HepG2 (cell line): ENCODE data around the gene CCDC183. TPM values are rescaled to one million over a fixed set of nuclear protein-coding genes. Genes with fewer than 3 reads are reported as not detected.

ENCODE experiments used
- ATAC-seq: fragments of 200-7000 bp; cut with Tn5 transposase; 3 replicates; pipeline ENCODE4 v1.9.1; 2020; ENCODE audit warnings: mild to moderate bottlenecking, moderate library complexity
- BruUV-seq: library from RNA; stranded (reverse); fragments of 400-500 nt; replicated peaks from 2 replicates; lab custom pipeline; 2021; lab: Mats Ljungman, UMichigan
- CTCF ChIA-PET: fragments of 300-600 bp; formaldehyde crosslinking; extraction: SDS; loops from one replicate; lab custom pipeline; 2021; ENCODE audit warnings: low total read pairs, inconsistent platforms, low intra/inter-chr PET ratio; lab: Yijun Ruan, JAX
- POLR2A ChIA-PET: fragments of 350-600 bp; sonication (Branson Sonifier 250); formaldehyde crosslinking; loops from one replicate; lab custom pipeline; 2020; ENCODE audit warnings: antibody characterized with exemption, inconsistent platforms; lab: Yijun Ruan, JAX
- DNase-seq: peaks from one replicate; pipeline ENCODE4 v3.0.0-alpha.2; 2015; ENCODE audit warnings: low spot score
- FAIRE-seq: peaks from 3 replicates; lab custom pipeline; 2011; peaks lifted over from hg19 to GRCh38; lab: Jason Lieb, UNC
- H2AFZ ChIP-seq: one replicate; pipeline ENCODE4 v1.6.1; 2011; ENCODE audit warnings: low read length, inconsistent platforms
- H3K27ac ChIP-seq: fragments of 300-600 bp; 3 replicates; pipeline ENCODE4 v1.8.0; 2011; ENCODE audit warnings: mixed run types, mild to moderate bottlenecking, mixed read lengths, low read length, inconsistent platforms; ENCODE audit not compliant: insufficient read depth; ENCODE audit errors: extremely low read length
- H3K27me3 ChIP-seq, 2 experiments: fragments of 200-600 bp in 1 of 2; 2 replicates in 1 of 2; 3 replicates in 1 of 2; pipeline versions ENCODE4 v1.6.0 to v1.8.0; 2011; ENCODE audit warnings: low read length in 2 of 2, mild to moderate bottlenecking in 2 of 2, moderate library complexity in 2 of 2, inconsistent platforms in 1 of 2; ENCODE audit not compliant: insufficient read depth in 2 of 2, control insufficient read depth in 1 of 2
- H3K36me3 ChIP-seq, 2 experiments: fragments of 200-600 bp in 1 of 2; replicated peaks in 1 of 2; 2 replicates in 1 of 2; 3 replicates in 1 of 2; pipeline versions ENCODE4 v1.5.1 to v1.8.0; 2011; ENCODE audit warnings: low read length in 2 of 2, inconsistent platforms in 1 of 2; ENCODE audit not compliant: insufficient read depth in 2 of 2, control insufficient read depth in 1 of 2
- H3K4me1 ChIP-seq: 2 replicates; pipeline ENCODE4 v1.5.1; 2012; ENCODE audit warnings: low read length, inconsistent platforms; ENCODE audit not compliant: insufficient read depth
- H3K4me2 ChIP-seq: 2 replicates; pipeline ENCODE4 v1.6.0; 2011; ENCODE audit warnings: low read depth, low read length, inconsistent platforms
- H3K4me3 ChIP-seq, 3 experiments: fragments of 200-600 bp in 1 of 3; sonication (generic), shearing (Covaris generic) in 1 of 3; replicated peaks in 1 of 3; 2 replicates each; pipeline ENCODE4 v1.5.1; 2011 to 2016; ENCODE audit warnings: low read length in 3 of 3, inconsistent platforms in 2 of 3, low read depth in 2 of 3, mild to moderate bottlenecking in 2 of 3, control low read depth in 1 of 3, mixed read lengths in 1 of 3; ENCODE audit not compliant: insufficient read depth in 1 of 3
- H3K79me2 ChIP-seq: one replicate; pipeline ENCODE4 v1.6.1; 2011; ENCODE audit warnings: low read length, inconsistent platforms; ENCODE audit not compliant: insufficient read depth
- H3K9ac ChIP-seq: 2 replicates; pipeline ENCODE4 v1.6.0; 2011; ENCODE audit warnings: mild to moderate bottlenecking, low read depth, low read length, inconsistent platforms; ENCODE audit not compliant: insufficient read depth
- H3K9me3 ChIP-seq: 2 replicates; pipeline ENCODE4 v1.5.1; 2012; ENCODE audit warnings: mild to moderate bottlenecking, low read length
- H4K20me1 ChIP-seq: 2 replicates; pipeline ENCODE4 v1.6.0; 2011; ENCODE audit warnings: inconsistent platforms, mild to moderate bottlenecking, low read length, moderate library complexity; ENCODE audit not compliant: insufficient read depth
- AKNA ChIP-seq: sonication (generic); formaldehyde crosslinking; IDR thresholded peaks from 2 replicates; pipeline ENCODE4 v1.4.0; 2020; ENCODE audit warnings: missing genetic modification reagents, borderline replicate concordance
- ELK4 ChIP-seq: sonication (generic); formaldehyde crosslinking; IDR thresholded peaks from 2 replicates; pipeline ENCODE4 v1.9.0; 2021; ENCODE audit warnings: missing genetic modification reagents, borderline replicate concordance
- FOXK1 ChIP-seq: sonication (generic); formaldehyde crosslinking; IDR thresholded peaks from 2 replicates; pipeline ENCODE4 v1.4.0; 2020; ENCODE audit warnings: low read depth, missing genetic modification reagents, borderline replicate concordance
- HOXA7 ChIP-seq: sonication (generic); formaldehyde crosslinking; IDR thresholded peaks from 2 replicates; pipeline ENCODE4 v1.8.1; 2022; ENCODE audit warnings: mild to moderate bottlenecking, missing genetic modification reagents, moderate library complexity
- PHF5A ChIP-seq: IDR thresholded peaks from one replicate; pipeline ENCODE4 v1.6.1; 2018; ENCODE audit warnings: low read depth, missing genetic modification reagents; ENCODE audit not compliant: unreplicated experiment
- TEAD2 ChIP-seq: sonication (generic); formaldehyde crosslinking; IDR thresholded peaks from 2 replicates; pipeline ENCODE4 v1.9.0; 2021; ENCODE audit warnings: missing genetic modification reagents
- TERF1 ChIP-seq: sonication (generic); formaldehyde crosslinking; IDR thresholded peaks from 2 replicates; pipeline ENCODE4 v1.8.0; 2022; ENCODE audit warnings: mild to moderate bottlenecking, missing genetic modification reagents, moderate library complexity
- ZBTB43 ChIP-seq: sonication (generic); formaldehyde crosslinking; conservative IDR thresholded peaks from 2 replicates; pipeline ENCODE4 v1.4.0; 2020; ENCODE audit warnings: missing genetic modification reagents
- ZFAT ChIP-seq: sonication (generic); formaldehyde crosslinking; conservative IDR thresholded peaks from 2 replicates; pipeline ENCODE4 v1.8.1; 2023; ENCODE audit warnings: missing genetic modification reagents, inconsistent platforms
- ZNF362 ChIP-seq: sonication (generic); formaldehyde crosslinking; IDR thresholded peaks from 2 replicates; pipeline ENCODE4 v1.4.0; 2020; ENCODE audit warnings: missing genetic modification reagents, mild to moderate bottlenecking, borderline replicate concordance
- ZNF605 ChIP-seq: sonication (generic); formaldehyde crosslinking; IDR thresholded peaks from 2 replicates; pipeline ENCODE4 v1.8.0; 2022; ENCODE audit warnings: mild to moderate bottlenecking, missing genetic modification reagents
- ZNF614 ChIP-seq: IDR thresholded peaks from 2 replicates; pipeline ENCODE4 v1.6.1; 2018; ENCODE audit warnings: missing biosample characterization, missing genetic modification reagents, inconsistent platforms, borderline replicate concordance
- WGBS: methylation state at CpG from one replicate; pipeline ENCODE4 v1.1.6; 2017; ENCODE audit warnings: low lambda C conversion rate; 5-methylcytosine and 5-hydroxymethylcytosine counted together
- in situ Hi-C: cut with HindIII; loops from 2 replicates; pipeline ENCODE4 v1.10.0; 2017; ENCODE audit warnings: low pct_unique_long_range_greater_than_20kb; ENCODE audit not compliant: extremely low pct_ligation_motif_present
- intact Hi-C: fragments of 100-400 bp; cut with micrococcal nuclease; formaldehyde crosslinking; loops from one replicate; pipeline ENCODE4 v1.10.0; 2022; ENCODE audit not compliant: unreplicated experiment
- polyA plus RNA-seq, 8 experiments: library from polyadenylated mRNA; depleted of rRNA in 3 of 8; stranded (reverse) in 7 of 8; unstranded in 1 of 8; fragments of >200 nt; fragmentation: Illumina TruSeq in 4 of 8; extraction: Trizol in 4 of 8; gene quantifications; 2 replicates each; pipeline versions ENCODE4 v1.2.1 to v1.2.3, GENCODE V29; 2011 to 2016; ENCODE audit warnings: low read depth in 4 of 8, missing spikeins in 1 of 8, mixed read lengths in 1 of 8; ENCODE audit not compliant: insufficient read depth in 1 of 8
- total RNA-seq, 5 experiments: library from RNA; depleted of rRNA; stranded (reverse); fragments of >200 nt; fragmentation: Illumina TruSeq; extraction: Trizol; gene quantifications; 2 replicates each; pipeline ENCODE4 v1.2.3, GENCODE V29; 2016; ENCODE audit warnings: low read depth in 1 of 5

CCDC183 gene
- total and polyA plus RNA-seq, 2 of the 13 experiments (the other 11 are each of a cell fraction or from before 2014, with no cell fraction given), result 5.0 to 66.4 TPM

GRCh38 chr9:136759436-136760325 lies 36.5 kb upstream of the CCDC183 start:
- H3K79me2 ChIP-seq, result no peaks in the 10 kb centered on the region
- DNase-seq, result no peak
- no peaks in the 10 kb centered on the region for H3K9me3 ChIP-seq
- no peak overlapping the region for H3K9ac ChIP-seq
- in situ Hi-C loops (no loop called here), intact Hi-C loops (no loop called here)
- WGBS, result 60% methylated on average over 15 of the region's 27 CpGs
- peaks cover 45% of the 10 kb centered on the region for H3K4me1 ChIP-seq
- CTCF ChIA-PET, result no interaction called here
- peaks cover 5 to 27% of the 10 kb centered on the region in 2 experiments; a peak in 3 of 5 replicates for H3K27me3 ChIP-seq
- no TSS peak for BruUV-seq
- H2AFZ ChIP-seq, result no peak overlapping the region
- H3K4me2 ChIP-seq, result no peak overlapping the region
- no peaks in the 10 kb centered on the region for H4K20me1 ChIP-seq
- ATAC-seq, result no peak
- no peak for FAIRE-seq
- POLR2A ChIA-PET, result no interaction called here
- no peak overlapping the region for H3K27ac ChIP-seq
- H3K4me3 ChIP-seq, result no peak overlapping the region
- H3K36me3 ChIP-seq, result no peaks in the 10 kb centered on the region
- TF ChIP-seq ELK4, result no peak
- no peak for TF ChIP-seq FOXK1 (CRISPR knock-in tag)
- TF ChIP-seq AKNA (CRISPR knock-in tag), result no peak
- TF ChIP-seq ZNF362 (CRISPR knock-in tag), result no peak
- TF ChIP-seq ZBTB43 (CRISPR knock-in tag), result no peak
- no peak for TF ChIP-seq PHF5A (CRISPR knock-in tag)
- TF ChIP-seq ZNF605, result no peak
- TF ChIP-seq ZNF614 (CRISPR knock-in tag), result no peak
- no peak for TF ChIP-seq ZFAT (CRISPR knock-in tag)
- TF ChIP-seq TEAD2, result no peak
- TF ChIP-seq HOXA7 (CRISPR knock-in tag), result no peak
- TF ChIP-seq TERF1 (CRISPR knock-in tag), result no peak
